ENCODE results near the gene COL9A1.

COL9A1 gene

GRCh38 chr6:70282312-70282918, 20.5 kb downstream of the COL9A1 start:
- H3K4me1 ChIP-seq (ENCODE audit: insufficient read depth, low read length): peaks cover 2% of the 10 kb centered on the region
- H3K36me3 ChIP-seq (ENCODE audit: insufficient read depth, low read length): no peaks in the 10 kb centered on the region
- H3K27me3 ChIP-seq (ENCODE audit: insufficient read depth, low read length): no peaks in the 10 kb centered on the region
- peak overlapping the region; percentile 81 for H2AFZ ChIP-seq (ENCODE audit: low read depth, low read length)
- H3K9me3 ChIP-seq (ENCODE audit: low read length): no peaks in the 10 kb centered on the region
- H3K4me3 ChIP-seq (ENCODE audit: low read length): peak overlapping the region; percentile 56

GRCh38 chr6:70281923-70282311, 21.0 kb downstream of the COL9A1 start:
- Histone ChIP-seq H3K27me3 (ENCODE audit: insufficient read depth, low read length) (no peaks in the 10 kb centered on the region), H3K4me1 (ENCODE audit: insufficient read depth, low read length) (peaks cover 2% of the 10 kb centered on the region), H3K4me3 (ENCODE audit: low read length) (peak overlapping the region; percentile 56), H3K36me3 (ENCODE audit: insufficient read depth, low read length) (no peaks in the 10 kb centered on the region), H2AFZ (ENCODE audit: low read depth, low read length) (no peak overlapping the region), H3K9me3 (ENCODE audit: low read length) (no peaks in the 10 kb centered on the region)

DNA sequence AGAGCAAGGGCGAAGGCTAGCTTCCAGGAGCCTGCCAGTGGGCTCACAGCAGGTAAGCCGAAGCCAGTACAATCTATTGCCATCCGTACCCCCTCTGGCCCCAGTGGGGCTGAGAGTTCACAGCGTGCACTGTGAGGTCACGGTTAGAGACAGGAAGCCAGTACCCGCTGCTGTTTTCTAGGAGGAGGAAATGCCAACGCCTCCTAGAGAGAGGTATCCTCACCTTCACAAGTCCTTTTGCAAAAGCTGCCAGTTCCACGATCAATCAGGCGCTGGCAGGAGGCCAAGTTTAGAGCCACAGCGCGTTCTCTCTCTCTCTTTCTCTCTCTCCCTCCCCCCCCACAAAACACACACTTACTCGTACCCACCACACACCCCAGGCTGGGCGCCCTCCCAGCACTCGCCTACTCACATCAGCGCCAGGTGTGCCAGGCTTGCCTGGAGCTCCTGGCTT, 22.5 kb downstream of the COL9A1 start:
- Histone ChIP-seq H3K9me3 (ENCODE audit: low read length) (no peaks in the 10 kb centered on the region), H3K36me3 (ENCODE audit: insufficient read depth, low read length) (no peaks in the 10 kb centered on the region), H3K4me1 (ENCODE audit: insufficient read depth, low read length) (peaks cover 2% of the 10 kb centered on the region), H3K27me3 (ENCODE audit: insufficient read depth, low read length) (no peaks in the 10 kb centered on the region), H2AFZ (ENCODE audit: low read depth, low read length) (no peak overlapping the region), H3K4me3 (ENCODE audit: low read length) (no peak overlapping the region)

GRCh38 chr6:70277470-70277869, 25.4 kb downstream of the COL9A1 start:
- Histone ChIP-seq H3K4me1 (ENCODE audit: insufficient read depth, low read length) (no peaks in the 10 kb centered on the region), H3K9me3 (ENCODE audit: low read length) (no peaks in the 10 kb centered on the region), H3K36me3 (ENCODE audit: insufficient read depth, low read length) (no peaks in the 10 kb centered on the region), H2AFZ (ENCODE audit: low read depth, low read length) (no peak overlapping the region), H3K27me3 (ENCODE audit: insufficient read depth, low read length) (no peaks in the 10 kb centered on the region), H3K4me3 (ENCODE audit: low read length) (no peak overlapping the region)

GRCh38 chr6:70274338-70274737, 28.5 kb downstream of the COL9A1 start:
- Histone ChIP-seq H2AFZ (ENCODE audit: low read depth, low read length) (no peak overlapping the region), H3K27me3 (ENCODE audit: insufficient read depth, low read length) (no peaks in the 10 kb centered on the region), H3K9me3 (ENCODE audit: low read length) (no peaks in the 10 kb centered on the region), H3K4me3 (ENCODE audit: low read length) (no peak overlapping the region), H3K4me1 (ENCODE audit: insufficient read depth, low read length) (no peaks in the 10 kb centered on the region), H3K36me3 (ENCODE audit: insufficient read depth, low read length) (no peaks in the 10 kb centered on the region)

DNA sequence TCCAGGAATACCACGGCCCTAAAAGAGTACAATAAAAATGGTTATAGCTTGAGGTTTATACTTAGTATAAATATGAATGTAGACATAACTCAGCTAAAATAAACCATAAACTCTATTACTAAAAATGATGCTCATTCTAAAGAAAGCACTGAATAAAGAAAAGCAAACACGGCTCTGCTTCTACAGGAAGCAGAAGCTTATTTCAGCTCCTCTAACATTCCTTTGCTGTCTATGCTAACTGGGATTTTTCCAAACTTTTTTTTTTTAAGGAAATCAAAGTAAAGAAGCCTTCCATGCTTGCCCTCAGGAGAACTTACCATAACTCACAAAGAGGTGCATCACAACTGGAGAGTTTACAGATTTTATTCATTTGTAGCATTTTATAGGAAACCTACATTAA, 30.8 kb downstream of the COL9A1 start:
- Histone ChIP-seq H2AFZ (ENCODE audit: low read depth, low read length) (no peak overlapping the region), H3K36me3 (ENCODE audit: insufficient read depth, low read length) (no peaks in the 10 kb centered on the region), H3K4me1 (ENCODE audit: insufficient read depth, low read length) (no peaks in the 10 kb centered on the region), H3K9me3 (ENCODE audit: low read length) (no peaks in the 10 kb centered on the region), H3K27me3 (ENCODE audit: insufficient read depth, low read length) (no peaks in the 10 kb centered on the region), H3K4me3 (ENCODE audit: low read length) (no peak overlapping the region)

GRCh38 chr6:70270287-70271005, 32.4 kb downstream of the COL9A1 start:
- Histone ChIP-seq H3K4me3 (ENCODE audit: low read length) (no peak overlapping the region), H3K4me1 (ENCODE audit: insufficient read depth, low read length) (no peaks in the 10 kb centered on the region), H3K27me3 (ENCODE audit: insufficient read depth, low read length) (no peaks in the 10 kb centered on the region), H3K36me3 (ENCODE audit: insufficient read depth, low read length) (no peaks in the 10 kb centered on the region), H2AFZ (ENCODE audit: low read depth, low read length) (no peak overlapping the region), H3K9me3 (ENCODE audit: low read length) (no peaks in the 10 kb centered on the region)

GRCh38 chr6:70266142-70266541, 36.7 kb downstream of the COL9A1 start:
- H3K9me3 ChIP-seq (ENCODE audit: low read length): no peaks in the 10 kb centered on the region
- H3K4me3 ChIP-seq (ENCODE audit: low read length): no peak overlapping the region
- H3K4me1 ChIP-seq (ENCODE audit: insufficient read depth, low read length): no peaks in the 10 kb centered on the region
- H2AFZ ChIP-seq (ENCODE audit: low read depth, low read length): no peak overlapping the region
- no peaks in the 10 kb centered on the region for H3K36me3 ChIP-seq (ENCODE audit: insufficient read depth, low read length)
- no peaks in the 10 kb centered on the region for H3K27me3 ChIP-seq (ENCODE audit: insufficient read depth, low read length)

GRCh38 chr6:70264306-70264705, 38.6 kb downstream of the COL9A1 start:
- H3K9me3 ChIP-seq (ENCODE audit: low read length): no peaks in the 10 kb centered on the region
- no peaks in the 10 kb centered on the region for H3K4me1 ChIP-seq (ENCODE audit: insufficient read depth, low read length)
- H2AFZ ChIP-seq (ENCODE audit: low read depth, low read length): no peak overlapping the region
- H3K36me3 ChIP-seq (ENCODE audit: insufficient read depth, low read length): no peaks in the 10 kb centered on the region
- H3K4me3 ChIP-seq (ENCODE audit: low read length): no peak overlapping the region
- no peaks in the 10 kb centered on the region for H3K27me3 ChIP-seq (ENCODE audit: insufficient read depth, low read length)

GRCh38 chr6:70258483-70258882, 44.4 kb downstream of the COL9A1 start:
- Histone ChIP-seq H3K27me3 (ENCODE audit: insufficient read depth, low read length) (no peaks in the 10 kb centered on the region), H3K4me3 (ENCODE audit: low read length) (no peak overlapping the region), H2AFZ (ENCODE audit: low read depth, low read length) (peak overlapping the region; percentile 19), H3K9me3 (ENCODE audit: low read length) (no peaks in the 10 kb centered on the region), H3K4me1 (ENCODE audit: insufficient read depth, low read length) (peaks cover 5% of the 10 kb centered on the region), H3K36me3 (ENCODE audit: insufficient read depth, low read length) (no peaks in the 10 kb centered on the region)

DNA sequence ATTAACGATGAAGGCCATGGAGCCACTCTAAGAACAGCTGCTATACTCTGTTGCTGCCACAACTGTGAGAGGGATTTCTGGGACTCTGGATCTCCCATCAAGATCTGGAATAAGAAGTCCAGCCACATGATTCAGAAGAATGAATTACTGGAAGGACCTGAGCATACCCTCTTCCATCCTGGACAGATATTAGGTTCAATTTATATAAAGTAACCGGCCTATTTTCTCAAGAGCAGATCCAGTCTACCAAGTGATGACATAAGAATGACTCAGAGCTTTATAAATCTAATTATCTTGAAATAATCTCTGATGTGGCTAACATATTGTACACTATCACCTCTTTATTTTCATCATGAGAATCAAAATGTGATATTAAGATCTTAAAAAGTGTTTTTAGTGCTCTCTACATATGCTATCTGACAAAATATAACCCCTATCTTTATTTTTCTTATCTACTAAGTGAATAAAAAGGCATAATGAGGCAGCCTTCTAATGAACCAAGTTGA, 45.1 kb downstream of the COL9A1 start:
- H3K36me3 ChIP-seq (ENCODE audit: insufficient read depth, low read length): no peaks in the 10 kb centered on the region
- H3K4me1 ChIP-seq (ENCODE audit: insufficient read depth, low read length): peaks cover 5% of the 10 kb centered on the region
- no peaks in the 10 kb centered on the region for H3K9me3 ChIP-seq (ENCODE audit: low read length)
- no peak overlapping the region for H2AFZ ChIP-seq (ENCODE audit: low read depth, low read length)
- no peak overlapping the region for H3K4me3 ChIP-seq (ENCODE audit: low read length)
- no peaks in the 10 kb centered on the region for H3K27me3 ChIP-seq (ENCODE audit: insufficient read depth, low read length)

GRCh38 chr6:70254784-70255183, 48.1 kb downstream of the COL9A1 start:
- no peak overlapping the region for H3K4me3 ChIP-seq (ENCODE audit: low read length)
- H3K9me3 ChIP-seq (ENCODE audit: low read length): no peaks in the 10 kb centered on the region
- H2AFZ ChIP-seq (ENCODE audit: low read depth, low read length): no peak overlapping the region
- H3K27me3 ChIP-seq (ENCODE audit: insufficient read depth, low read length): no peaks in the 10 kb centered on the region
- H3K4me1 ChIP-seq (ENCODE audit: insufficient read depth, low read length): peaks cover 5% of the 10 kb centered on the region
- H3K36me3 ChIP-seq (ENCODE audit: insufficient read depth, low read length): no peaks in the 10 kb centered on the region

DNA sequence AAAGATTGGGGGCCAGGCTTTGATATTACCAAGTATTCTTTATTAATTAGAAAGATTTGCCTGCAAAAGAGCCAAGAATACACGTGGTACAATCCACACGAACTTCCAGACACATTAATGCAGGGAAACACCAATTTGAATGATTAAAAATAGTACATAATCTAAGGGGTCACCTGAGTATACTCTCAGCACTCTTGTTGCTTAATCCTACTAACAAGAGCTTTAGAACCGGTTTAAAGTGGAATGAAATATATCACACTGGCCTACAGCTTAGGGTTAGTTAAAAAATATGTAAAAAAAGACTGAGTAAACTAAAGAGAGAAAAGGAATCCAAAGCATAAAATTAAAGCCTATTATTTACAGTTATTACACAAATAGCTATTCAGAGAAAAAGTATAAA, 49.0 kb downstream of the COL9A1 start:
- Histone ChIP-seq H3K27me3 (ENCODE audit: insufficient read depth, low read length) (no peaks in the 10 kb centered on the region), H3K4me3 (ENCODE audit: low read length) (no peak overlapping the region), H3K4me1 (ENCODE audit: insufficient read depth, low read length) (peaks cover 5% of the 10 kb centered on the region), H2AFZ (ENCODE audit: low read depth, low read length) (no peak overlapping the region), H3K9me3 (ENCODE audit: low read length) (no peaks in the 10 kb centered on the region), H3K36me3 (ENCODE audit: insufficient read depth, low read length) (no peaks in the 10 kb centered on the region)

Data from neuron (in vitro differentiated cells).